CD4-positive, alpha-beta memory T cell (primary cell): ENCODE measurements around the gene GLO1. TPM values are rescaled to one million over a fixed set of nuclear protein-coding genes. Genes with fewer than 3 reads are reported as not detected.

ENCODE experiments used
- CTCF ChIA-PET: fragments of 350-600 bp; sonication (Branson Sonifier 250); formaldehyde crosslinking; loops from one replicate; lab custom pipeline; 2021; ENCODE audit warnings: inconsistent platforms; ENCODE audit not compliant: partially characterized antibody; lab: Charles Lee
- POLR2A ChIA-PET: fragments of 350-600 bp; sonication (Branson Sonifier 250); formaldehyde crosslinking; loops from one replicate; lab custom pipeline; 2021; ENCODE audit not compliant: partially characterized antibody; lab: Charles Lee
- DNase-seq, 5 donors: peaks; one replicate each; pipeline versions ENCODE4 v3.0.0 to v3.0.0-alpha.2; 2020 to 2022; ENCODE audit warnings: mixed read lengths in 1 of 5
- H3K27ac ChIP-seq: one replicate; pipeline ENCODE4 v1.7.0; 2013; ENCODE audit warnings: low read depth, low read length
- H3K27me3 ChIP-seq: 2 replicates; pipeline ENCODE4 v1.7.0; 2013; ENCODE audit warnings: mild to moderate bottlenecking, low read length, moderate library complexity; ENCODE audit not compliant: insufficient read depth
- H3K36me3 ChIP-seq: 2 replicates; pipeline ENCODE4 v1.7.0; 2013; ENCODE audit warnings: mild to moderate bottlenecking, low read length, moderate library complexity; ENCODE audit not compliant: insufficient read depth
- H3K4me1 ChIP-seq: 2 replicates; pipeline ENCODE4 v1.7.0; 2013; ENCODE audit warnings: mild to moderate bottlenecking, low read length, moderate library complexity; ENCODE audit not compliant: insufficient read depth
- H3K4me3 ChIP-seq, 2 donors: one replicate each; pipeline ENCODE4 v1.7.0; 2013; ENCODE audit warnings: low read length in 2 of 2, mild to moderate bottlenecking in 1 of 2
- H3K9me3 ChIP-seq, 2 donors: one replicate each; pipeline ENCODE4 v1.7.0; 2013; ENCODE audit warnings: low read length in 2 of 2, control low read depth in 1 of 2; ENCODE audit not compliant: control insufficient read depth in 1 of 2
- H3K27ac Mint-ChIP-seq, 7 donors: one replicate each; pipeline ENCODE4 v1.8.0; 2020 to 2021; ENCODE audit warnings: mixed read lengths in 7 of 7, mild to moderate bottlenecking in 6 of 7, inconsistent platforms in 3 of 7, moderate library complexity in 3 of 7
- H3K27me3 Mint-ChIP-seq, 2 donors: one replicate each; pipeline ENCODE4 v1.8.0; 2020 to 2021; ENCODE audit warnings: mixed read lengths in 2 of 2
- H3K36me3 Mint-ChIP-seq, 2 donors: one replicate each; pipeline ENCODE4 v1.8.0; 2020 to 2021; ENCODE audit warnings: mixed read lengths in 2 of 2, inconsistent platforms in 1 of 2, mild to moderate bottlenecking in 1 of 2
- H3K4me1 Mint-ChIP-seq, 4 donors: one replicate each; pipeline ENCODE4 v1.8.0; 2020 to 2021; ENCODE audit warnings: mixed read lengths in 4 of 4, mild to moderate bottlenecking in 1 of 4
- H3K4me3 Mint-ChIP-seq, 8 donors: one replicate each; pipeline ENCODE4 v1.8.0; 2020 to 2021; ENCODE audit warnings: mixed read lengths in 8 of 8, mild to moderate bottlenecking in 7 of 8, moderate library complexity in 6 of 8, inconsistent platforms in 3 of 8
- H3K9me3 Mint-ChIP-seq, 8 donors: one replicate each; pipeline ENCODE4 v1.8.0; 2020 to 2021; ENCODE audit warnings: mixed read lengths in 8 of 8, mild to moderate bottlenecking in 5 of 8, inconsistent platforms in 3 of 8, moderate library complexity in 1 of 8
- intact Hi-C: fragments of 100-400 bp; cut with micrococcal nuclease; formaldehyde crosslinking; loops from one replicate; pipeline ENCODE4 v1.15.1; 2023
- polyA plus RNA-seq, 2 donors: library from polyadenylated mRNA; unstranded; fragments of 300-500 nt; fragmentation: Illumina TruSeq; gene quantifications; one replicate each; pipeline ENCODE4 v1.2.3, GENCODE V29; 2021
- total RNA-seq, 2 experiments: library from RNA; stranded (reverse); gene quantifications; one replicate each; pipeline ENCODE4 v1.2.3, GENCODE V29; 2021

Gene GLO1
- total and polyA plus RNA-seq, 4 experiments from 2014 or later: 28.3 to 172 (median 55.5) TPM

- Histone ChIP-seq H3K27me3 (no peaks in the 10 kb centered on the region), H3K4me3 (no peak overlapping the region), H3K27ac (no peak overlapping the region), H3K9me3 (no peaks in the 10 kb centered on the region), H3K36me3 (no peaks in the 10 kb centered on the region), H3K4me1 (peaks cover 10% of the 10 kb centered on the region)
- H3K4me1 Mint-ChIP-seq: peaks cover 23 to 52% (median 27%) of the 10 kb centered on the region in 4 donors
- H3K27me3 Mint-ChIP-seq: no peaks in the 10 kb centered on the region
- ChIA-PET POLR2A (interaction anchor here (1.6 kb wide), 1 partner anchor 8 kb away, joined by 4 read pairs; the partner anchor contains the start of gene BTBD9), CTCF (no interaction called here)
- H3K9me3 Mint-ChIP-seq: peaks cover 0 to 1% (median 0%) of the 10 kb centered on the region in 8 donors
- intact Hi-C loops: loop anchor here (10.0 kb wide), 1 partner anchor 484 kb away; the partner anchor contains the start of gene SAYSD1
- H3K27ac Mint-ChIP-seq: peak overlapping the region in 1 of 7 donors; percentile 3
- H3K36me3 Mint-ChIP-seq: peaks cover 0 to 5% of the 10 kb centered on the region in 2 donors
- no peak for DNase-seq
- H3K4me3 Mint-ChIP-seq: no peak overlapping the region
Observed at GRCh38 chr6:38631186-38631783, 71.7 kb downstream of the GLO1 start.

Other genes with a start within 250 kb of the GLO1 start
- 10 to 100 TPM; 39.7 to 40.4 TPM for gene BTBD9, start 63.2 kb downstream of the GLO1 start, total RNA-seq
- 10 to 100 TPM in 1 of 2 donors, 1 to 10 TPM in 1; 5.2 to 24.9 TPM for gene BTBD9, start 63.2 kb downstream of the GLO1 start, polyA plus RNA-seq
- under 1 TPM; 0.09 to 0.17 TPM for gene DNAH8, start 12.2 kb upstream of the GLO1 start, total RNA-seq
- gene DNAH8, start 12.2 kb upstream of the GLO1 start, polyA plus RNA-seq: under 1 TPM in 1 of 2 donors, not detected in 1; 0.04 TPM